PC-9 (cell line): ENCODE measurements around the gene OXGR1. TPM values are rescaled to one million over a fixed set of nuclear protein-coding genes. Genes with fewer than 3 reads are reported as not detected.

Experiments used
- BruUV-seq: library from RNA; stranded (reverse); fragments of 400-500 nt; replicated peaks from 2 replicates; lab custom pipeline; 2021; lab: Mats Ljungman, UMichigan
- CTCF ChIA-PET: fragments of 300-600 bp; sonication (Branson Sonifier 250); formaldehyde crosslinking; loops from one replicate; lab custom pipeline; 2022; ENCODE audit warnings: antibody characterized with exemption; lab: Charles Lee
- POLR2A ChIA-PET: fragments of 300-600 bp; sonication (Branson Sonifier 250); formaldehyde crosslinking; loops from one replicate; lab custom pipeline; 2022; ENCODE audit warnings: antibody characterized with exemption; ENCODE audit not compliant: unreplicated experiment; lab: Charles Lee
- DNase-seq, 2 experiments: peaks; one replicate each; pipeline versions ENCODE4 v3.0.0 to v3.0.0-alpha.2; 2015 to 2022; ENCODE audit warnings: mixed read lengths in 1 of 2
- H2AFZ ChIP-seq: fragments of 200-600 bp; sonication (generic); 2 replicates; pipeline ENCODE4 v1.8.1; 2017; ENCODE audit warnings: antibody characterized with exemption
- H3F3A ChIP-seq: fragments of 200-600 bp; sonication (generic); 2 replicates; pipeline ENCODE4 v1.8.1; 2017; ENCODE audit warnings: antibody characterized with exemption, mild to moderate bottlenecking, low read depth; ENCODE audit not compliant: insufficient read depth
- H3K27ac ChIP-seq: fragments of 200-600 bp; sonication (generic); 2 replicates; pipeline ENCODE4 v1.6.1; 2016; ENCODE audit warnings: mixed run types
- H3K27me3 ChIP-seq: fragments of 200-600 bp; sonication (generic); 2 replicates; pipeline ENCODE4 v1.6.1; 2016; ENCODE audit warnings: low read depth, mixed run types; ENCODE audit not compliant: insufficient read depth
- H3K36me3 ChIP-seq: fragments of 200-600 bp; sonication (generic); 2 replicates; pipeline ENCODE4 v1.6.1; 2016; ENCODE audit warnings: low read depth, mixed run types
- H3K4me1 ChIP-seq: fragments of 200-600 bp; sonication (generic); replicated peaks from 2 replicates; pipeline ENCODE4 v1.6.1; 2016; ENCODE audit warnings: mixed run types; ENCODE audit not compliant: insufficient read depth
- H3K4me2 ChIP-seq: fragments of 200-600 bp; sonication (generic); 2 replicates; pipeline ENCODE4 v1.6.1; 2017; ENCODE audit warnings: mixed run types
- H3K4me3 ChIP-seq: fragments of 200-600 bp; sonication (generic); 2 replicates; pipeline ENCODE4 v1.6.1; 2016; ENCODE audit warnings: mixed run types
- H3K79me2 ChIP-seq: fragments of 200-600 bp; sonication (generic); 2 replicates; pipeline ENCODE4 v1.6.1; 2017; ENCODE audit warnings: low read depth, mixed run types
- H3K9me2 ChIP-seq: fragments of 200-600 bp; sonication (generic); 2 replicates; pipeline ENCODE4 v1.8.1; 2017; ENCODE audit warnings: mild to moderate bottlenecking; ENCODE audit not compliant: insufficient read depth
- H3K9me3 ChIP-seq: fragments of 200-600 bp; sonication (generic); 2 replicates; pipeline ENCODE4 v1.8.1; 2016; ENCODE audit warnings: low read depth; ENCODE audit not compliant: insufficient read depth
- H4K20me1 ChIP-seq: fragments of 200-600 bp; sonication (generic); 2 replicates; pipeline ENCODE4 v1.8.1; 2017; ENCODE audit not compliant: insufficient read depth
- CTCF ChIP-seq: fragments of 200-600 bp; sonication (generic); conservative IDR thresholded peaks from 2 replicates; pipeline ENCODE4 v1.6.1; 2017; ENCODE audit warnings: mixed run types, antibody characterized with exemption, mild to moderate bottlenecking, moderate library complexity
- EZH2 ChIP-seq: fragments of 200-600 bp; sonication (generic); IDR thresholded peaks from 2 replicates; pipeline ENCODE4 v1.8.0; 2017; ENCODE audit warnings: antibody characterized with exemption, low read depth
- intact Hi-C: fragments of 100-400 bp; cut with micrococcal nuclease; formaldehyde crosslinking; loops from one replicate; pipeline ENCODE4 v1.10.0; 2022; ENCODE audit not compliant: unreplicated experiment
- total RNA-seq: library from RNA; stranded (reverse); gene quantifications from 2 replicates; pipeline ENCODE4 v1.2.3, GENCODE V29; 2021

OXGR1 gene
- total RNA-seq, 1 experiment from 2014 or later, result not detected

- ChIA-PET CTCF (no interaction called here), POLR2A (interaction anchor here (0.8 kb wide), 1 partner anchor 336 kb away, joined by 17 read pairs; no protein-coding TSS in a partner anchor)
- no peaks in the 10 kb centered on the region for H3K79me2 ChIP-seq
- intact Hi-C loops, result no loop called here
- no peak overlapping the region for H3K27ac ChIP-seq
- no peak overlapping the region for H2AFZ ChIP-seq
- no peaks in the 10 kb centered on the region for H3K9me2 ChIP-seq
- no peaks in the 10 kb centered on the region for H3K27me3 ChIP-seq
- H3F3A ChIP-seq, result no peaks in the 10 kb centered on the region
- peaks cover 10% of the 10 kb centered on the region; the same call in 1 of the 2 replicates for H3K4me1 ChIP-seq
- DNase-seq, result peak in 1 of 2 experiments; percentile 54
- H3K4me2 ChIP-seq, result peak overlapping the region; percentile 23; the same call in 1 of the 2 replicates
- no peak overlapping the region for H3K4me3 ChIP-seq
- TF ChIP-seq EZH2 (no peak), CTCF (no peak)
- H3K36me3 ChIP-seq, result no peaks in the 10 kb centered on the region
- H4K20me1 ChIP-seq, result no peaks in the 10 kb centered on the region
- no peaks in the 10 kb centered on the region for H3K9me3 ChIP-seq
- no TSS peak for BruUV-seq
Observed at GRCh38 chr13:97005625-97006262, 11.5 kb upstream of the OXGR1 start.

GRCh38 chr13:97004886-97005285 lies 10.6 kb upstream of the OXGR1 start:
- no peak overlapping the region for H3K4me2 ChIP-seq
- DNase-seq, result no peak
- no peak overlapping the region for H2AFZ ChIP-seq
- no peak overlapping the region for H3K27ac ChIP-seq
- no peak overlapping the region for H3K4me3 ChIP-seq
- H3K9me2 ChIP-seq, result no peaks in the 10 kb centered on the region
- ChIA-PET CTCF (no interaction called here), POLR2A (interaction anchor here (0.7 kb wide), 1 partner anchor 1038 kb away, joined by 5 read pairs; no protein-coding TSS in a partner anchor)
- peaks cover 10% of the 10 kb centered on the region; the same call in 1 of the 2 replicates for H3K4me1 ChIP-seq
- BruUV-seq, result no TSS peak
- H4K20me1 ChIP-seq, result no peaks in the 10 kb centered on the region
- H3K27me3 ChIP-seq, result no peaks in the 10 kb centered on the region
- H3F3A ChIP-seq, result no peaks in the 10 kb centered on the region
- no peaks in the 10 kb centered on the region for H3K79me2 ChIP-seq
- H3K36me3 ChIP-seq, result no peaks in the 10 kb centered on the region
- intact Hi-C loops, result no loop called here
- no peak for TF ChIP-seq EZH2
- TF ChIP-seq CTCF, result no peak
- no peaks in the 10 kb centered on the region for H3K9me3 ChIP-seq

- H2AFZ ChIP-seq, result no peak overlapping the region
- no TSS peak for BruUV-seq
- no peaks in the 10 kb centered on the region for H3F3A ChIP-seq
- POLR2A ChIA-PET, result interaction anchor here (0.7 kb wide), 1 partner anchor 1038 kb away, joined by 5 read pairs; no protein-coding TSS in a partner anchor
- no peak for DNase-seq
- H3K4me2 ChIP-seq, result no peak overlapping the region
- H3K27me3 ChIP-seq, result no peaks in the 10 kb centered on the region
- H3K27ac ChIP-seq, result no peak overlapping the region
- no peaks in the 10 kb centered on the region for H3K36me3 ChIP-seq
- intact Hi-C loops, result no loop called here
- H3K9me2 ChIP-seq, result no peaks in the 10 kb centered on the region
- H3K79me2 ChIP-seq, result no peaks in the 10 kb centered on the region
- CTCF ChIA-PET, result no interaction called here
- H4K20me1 ChIP-seq, result no peaks in the 10 kb centered on the region
- H3K9me3 ChIP-seq, result no peaks in the 10 kb centered on the region
- H3K4me3 ChIP-seq, result no peak overlapping the region
- peaks cover 10% of the 10 kb centered on the region; the same call in 1 of the 2 replicates for H3K4me1 ChIP-seq
- no peak for TF ChIP-seq EZH2
- TF ChIP-seq CTCF, result no peak
Observed at GRCh38 chr13:97004096-97004876, 10.0 kb upstream of the OXGR1 start.
